ENCODE measurements around the gene VAV1. TPM values are rescaled to one million over a fixed set of nuclear protein-coding genes. Genes with fewer than 3 reads are reported as not detected.
"Not testable (repeated sequence)": the region's sequence is repeated elsewhere in the genome, so short reads cannot be mapped to it uniquely, and the experiment has no call there.

The VAV1 gene
- total RNA-seq, 4 donors from 2014 or later: 4.0 to 16.2 (median 5.8) TPM

DNA sequence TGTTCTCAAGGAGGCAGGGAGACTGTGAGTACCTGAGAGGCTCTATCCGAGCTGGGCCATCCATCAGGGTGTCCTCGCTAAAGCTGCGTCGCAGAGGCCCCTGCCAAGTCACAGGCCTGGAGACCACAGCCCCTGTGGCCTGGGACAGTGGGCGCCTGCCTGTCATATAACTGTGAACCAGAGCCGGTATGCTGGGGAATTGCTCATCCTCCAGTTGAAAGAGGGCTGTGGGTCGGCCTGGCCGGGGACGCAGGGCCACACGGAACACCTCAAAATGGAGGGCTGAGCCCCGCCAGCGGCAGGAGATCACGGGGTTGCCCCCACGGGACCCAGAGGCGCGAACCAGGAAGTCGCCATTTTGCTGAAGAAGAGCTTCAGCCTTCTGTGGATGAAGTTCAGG, 11.9 kb upstream of the VAV1 start:
- no peaks in the 10 kb centered on the region for H3K36me3 ChIP-seq
- TF ChIP-seq POLR2A (IDR thresholded peaks at IDR 0.05) (no peak), EP300 (IDR thresholded peaks at IDR 0.05) (no peak)
- TF ChIP-seq, protein P1, sequence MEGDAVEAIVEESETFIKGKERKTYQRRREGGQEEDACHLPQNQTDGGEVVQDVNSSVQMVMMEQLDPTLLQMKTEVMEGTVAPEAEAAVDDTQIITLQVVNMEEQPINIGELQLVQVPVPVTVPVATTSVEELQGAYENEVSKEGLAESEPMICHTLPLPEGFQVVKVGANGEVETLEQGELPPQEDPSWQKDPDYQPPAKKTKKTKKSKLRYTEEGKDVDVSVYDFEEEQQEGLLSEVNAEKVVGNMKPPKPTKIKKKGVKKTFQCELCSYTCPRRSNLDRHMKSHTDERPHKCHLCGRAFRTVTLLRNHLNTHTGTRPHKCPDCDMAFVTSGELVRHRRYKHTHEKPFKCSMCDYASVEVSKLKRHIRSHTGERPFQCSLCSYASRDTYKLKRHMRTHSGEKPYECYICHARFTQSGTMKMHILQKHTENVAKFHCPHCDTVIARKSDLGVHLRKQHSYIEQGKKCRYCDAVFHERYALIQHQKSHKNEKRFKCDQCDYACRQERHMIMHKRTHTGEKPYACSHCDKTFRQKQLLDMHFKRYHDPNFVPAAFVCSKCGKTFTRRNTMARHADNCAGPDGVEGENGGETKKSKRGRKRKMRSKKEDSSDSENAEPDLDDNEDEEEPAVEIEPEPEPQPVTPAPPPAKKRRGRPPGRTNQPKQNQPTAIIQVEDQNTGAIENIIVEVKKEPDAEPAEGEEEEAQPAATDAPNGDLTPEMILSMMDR (IDR thresholded peaks at IDR 0.05): no peak
- H3K9me3 ChIP-seq: peaks cover 0 to 6% (median 0%) of the 10 kb centered on the region in 4 donors
- no peak overlapping the region for H3K4me3 ChIP-seq
- 90 to 91% methylated on average over 17 of the region's 17 CpGs for WGBS, 2 donors
- no peak for DNase-seq (ENCODE audit: low spot score in 2 of 2)
- no peak overlapping the region for H3K27ac ChIP-seq
- peaks cover 0 to 9% of the 10 kb centered on the region in 2 donors for H3K27me3 ChIP-seq
- H3K4me1 ChIP-seq: no peaks in the 10 kb centered on the region

DNA sequence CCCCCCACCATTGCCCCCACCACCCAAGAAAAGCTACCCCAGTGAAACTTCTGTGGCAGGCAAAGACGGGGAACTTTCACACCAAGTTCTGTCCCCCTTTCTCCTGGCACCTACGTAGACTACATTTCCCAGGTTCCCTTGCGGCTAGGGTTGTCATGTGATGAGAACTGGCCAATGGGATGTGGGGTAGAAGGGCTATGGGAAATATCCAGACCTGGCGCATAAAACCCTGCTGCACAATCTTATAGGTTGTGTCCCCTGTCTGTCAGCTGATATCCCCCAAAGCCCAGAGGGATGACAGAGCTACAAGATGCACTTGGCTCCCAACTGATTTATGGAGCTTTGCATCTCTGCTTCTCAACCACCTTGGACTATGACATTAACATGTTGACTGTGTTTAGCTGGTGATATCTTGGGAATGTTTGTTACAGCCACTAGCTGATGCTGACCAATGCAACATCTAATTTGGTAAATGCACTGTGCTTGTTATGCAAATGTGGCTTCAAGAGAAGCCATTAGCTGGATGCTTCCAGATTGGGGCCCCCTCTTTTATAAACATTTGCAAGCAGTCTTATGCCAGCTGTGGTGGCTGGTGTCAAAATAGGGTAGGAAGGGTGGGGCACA, 11.3 kb upstream of the VAV1 start:
- H3K27me3 ChIP-seq: peaks cover 0 to 14% of the 10 kb centered on the region in 2 donors
- TF ChIP-seq POLR2A (IDR thresholded peaks at IDR 0.05) (no peak), EP300 (IDR thresholded peaks at IDR 0.05) (no peak)
- TF ChIP-seq, protein P1 (IDR thresholded peaks at IDR 0.05): no peak
- H3K4me1 ChIP-seq: peaks cover 0 to 5% (median 0%) of the 10 kb centered on the region in 4 donors
- peaks cover 0 to 6% (median 0%) of the 10 kb centered on the region in 4 donors for H3K9me3 ChIP-seq
- no peak for DNase-seq (ENCODE audit: low spot score in 2 of 2)
- no peak overlapping the region for H3K4me3 ChIP-seq
- no peaks in the 10 kb centered on the region for H3K36me3 ChIP-seq
- H3K27ac ChIP-seq: no peak overlapping the region
- 67 to 86% methylated on average over 4 of the region's 4 CpGs for WGBS, 2 donors

DNA sequence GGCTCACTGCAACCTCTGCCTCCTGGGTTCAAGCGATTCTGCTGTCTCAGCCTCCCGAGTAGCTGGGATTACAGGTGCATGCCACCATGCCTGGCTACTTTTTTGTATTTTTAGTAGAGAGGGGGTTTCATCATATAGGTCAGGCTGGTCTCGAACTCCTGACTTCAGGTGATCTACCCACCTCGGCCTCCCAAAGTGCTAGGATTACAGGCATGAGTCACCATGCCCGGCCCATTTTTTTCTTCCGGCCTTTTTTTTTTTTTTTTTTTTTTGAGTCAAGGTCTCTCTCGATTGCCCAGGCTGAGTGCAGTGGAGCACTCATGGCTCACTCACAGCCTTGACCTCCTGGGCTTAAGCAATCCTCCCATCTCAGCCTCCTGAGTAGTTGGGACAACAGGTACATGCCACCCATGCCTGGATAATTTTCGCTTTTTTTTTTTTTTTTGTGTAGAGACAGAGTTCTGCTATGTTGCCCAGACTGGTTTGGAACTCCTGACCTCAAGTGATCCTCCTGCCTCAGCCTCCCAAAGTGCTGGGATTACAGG, 10.2 kb upstream of the VAV1 start:
- H3K9me3 ChIP-seq; H3K36me3 ChIP-seq; H3K27ac ChIP-seq; H3K4me1 ChIP-seq; H3K4me3 ChIP-seq; DNase-seq (ENCODE audit: low spot score in 2 of 2): not testable (repeated sequence)
- H3K27me3 ChIP-seq: peaks cover 0 to 26% of the 10 kb centered on the region in 2 donors
- WGBS, 2 donors: 79 to 86% methylated on average over 8 of the region's 8 CpGs

DNA sequence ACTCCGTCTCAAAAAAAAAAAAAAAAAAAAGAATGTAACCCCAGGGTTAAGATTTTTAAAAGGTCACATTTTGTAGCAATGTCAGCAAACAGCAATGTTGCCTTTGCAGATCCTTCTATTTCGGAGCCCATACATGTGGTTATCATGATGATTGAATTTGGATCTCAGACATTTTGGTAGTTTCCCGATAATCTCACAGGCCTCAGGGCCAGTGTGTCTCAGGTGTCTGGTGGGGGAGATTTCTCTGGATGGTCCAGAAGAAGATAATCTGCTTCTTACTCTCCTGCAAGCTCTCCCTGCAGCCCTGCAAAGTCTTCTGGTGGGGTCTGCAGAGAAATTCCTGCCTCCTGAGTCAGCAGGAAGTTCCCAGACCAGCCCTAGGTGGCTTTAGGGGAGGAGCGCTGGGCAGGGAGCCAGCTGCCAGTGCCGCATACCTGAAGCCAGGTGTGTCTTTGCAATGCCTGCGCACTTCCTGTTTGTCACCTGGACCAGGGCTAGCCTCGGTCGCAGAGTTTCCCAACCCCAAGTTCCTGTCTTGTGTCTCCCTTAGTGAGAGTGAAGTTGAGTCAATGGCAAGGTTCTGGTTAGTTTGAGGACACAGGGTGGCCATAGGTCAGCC, 6.7 kb upstream of the VAV1 start:
- Histone ChIP-seq H3K36me3 (no peaks in the 10 kb centered on the region), H3K4me3 (no peak overlapping the region), H3K27me3 (peaks cover 0 to 46% of the 10 kb centered on the region in 2 donors), H3K27ac (peak overlapping the region in 1 of 4 donors; percentile 73), H3K4me1 (peaks cover 0 to 12% (median 3%) of the 10 kb centered on the region in 4 donors), H3K9me3 (peaks cover 0 to 6% (median 0%) of the 10 kb centered on the region in 4 donors)
- no peak for DNase-seq (ENCODE audit: low spot score in 2 of 2)
- 31 to 35% methylated on average over 6 to 8 of the region's 8 CpGs for WGBS, 2 donors
- TF ChIP-seq POLR2A (IDR thresholded peaks at IDR 0.05): no peak

DNA sequence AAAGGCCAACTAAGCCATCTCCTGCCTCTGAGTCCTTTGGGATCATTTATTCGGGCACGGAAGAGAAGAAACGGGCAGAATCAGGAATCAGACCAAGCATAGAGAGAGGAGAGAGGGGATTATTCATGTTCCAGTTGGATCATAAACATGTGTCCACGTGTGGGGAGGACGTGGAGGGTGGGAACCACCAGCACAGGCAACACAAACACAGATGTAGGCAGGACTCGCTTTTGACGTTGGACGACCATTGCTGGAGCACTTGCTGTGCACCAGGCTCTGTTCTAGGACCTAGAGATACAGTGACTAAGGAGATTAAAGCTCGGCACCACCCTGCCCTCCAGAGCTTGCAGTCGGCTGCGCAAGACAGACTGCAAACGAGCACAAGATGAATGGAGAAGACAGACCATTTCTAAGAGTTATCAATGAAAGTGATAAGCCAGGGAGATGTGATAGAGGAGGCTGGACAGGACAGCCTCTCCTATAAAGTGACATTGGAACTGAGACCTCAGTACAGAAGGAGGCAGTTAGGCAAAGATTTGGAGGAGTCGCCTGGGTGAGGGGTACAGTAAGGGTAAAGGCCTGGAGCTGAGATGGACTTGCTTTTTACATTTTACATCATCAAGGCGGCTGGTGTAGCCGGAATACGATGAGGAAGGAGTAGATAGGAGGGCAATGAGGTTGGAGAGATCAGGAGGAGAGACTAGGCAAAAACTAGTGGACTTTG, 6.0 kb upstream of the VAV1 start:
- peak overlapping the region in 2 of 4 donors; percentile 39 to 43 for H3K4me3 ChIP-seq
- H3K36me3 ChIP-seq: no peaks in the 10 kb centered on the region
- peaks cover 0 to 12% (median 3%) of the 10 kb centered on the region in 4 donors for H3K4me1 ChIP-seq
- no peak for DNase-seq (ENCODE audit: low spot score in 2 of 2)
- 28% methylated on average over 16 of the region's 16 CpGs for WGBS, 2 donors
- TF ChIP-seq EP300 (IDR thresholded peaks at IDR 0.05): no peak
- TF ChIP-seq POLR2A (IDR thresholded peaks at IDR 0.05): no peak
- TF ChIP-seq, protein P1 (IDR thresholded peaks at IDR 0.05): no peak
- peaks cover 0 to 46% of the 10 kb centered on the region in 2 donors for H3K27me3 ChIP-seq
- peaks cover 0 to under 1% (median 0%) of the 10 kb centered on the region in 4 donors for H3K9me3 ChIP-seq
- peak overlapping the region in 1 of 4 donors; percentile 73 for H3K27ac ChIP-seq

DNA sequence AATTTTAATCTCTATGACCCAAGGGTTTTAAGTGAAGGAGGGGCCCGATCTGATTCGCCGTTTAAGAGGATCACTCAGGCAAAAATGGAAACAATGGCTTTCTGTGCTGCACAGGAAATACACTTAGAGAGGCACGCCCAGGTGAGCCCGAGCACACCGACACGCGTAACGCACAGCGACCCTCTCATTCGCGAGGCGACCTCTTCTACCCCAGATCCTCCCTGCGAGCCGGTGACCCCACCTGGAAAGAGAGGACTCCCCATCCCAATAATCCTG, 5.5 kb upstream of the VAV1 start:
- Histone ChIP-seq H3K36me3 (no peaks in the 10 kb centered on the region), H3K27me3 (peaks cover 0 to 50% of the 10 kb centered on the region in 2 donors), H3K4me1 (peaks cover 0 to 12% (median 3%) of the 10 kb centered on the region in 4 donors), H3K9me3 (peaks cover 0 to 2% (median 0%) of the 10 kb centered on the region in 4 donors), H3K27ac (peak overlapping the region in 1 of 4 donors; percentile 73), H3K4me3 (peak overlapping the region in 2 of 4 donors; percentile 39 to 43)
- 0 to 3% methylated on average over 15 of the region's 15 CpGs for WGBS, 2 donors
- TF ChIP-seq POLR2A (IDR thresholded peaks at IDR 0.05) (no peak), EP300 (IDR thresholded peaks at IDR 0.05) (no peak)
- TF ChIP-seq, protein P1 (IDR thresholded peaks at IDR 0.05): no peak
- no peak for DNase-seq (ENCODE audit: low spot score in 2 of 2)

Data from tibial nerve (tissue), 4 donors.